ENCODE results near the gene ACACB. TPM values are rescaled to one million over a fixed set of nuclear protein-coding genes. Genes with fewer than 3 reads are reported as not detected.

Gene ACACB
- total RNA-seq, 4 donors from 2014 or later = 19.6 to 38.2 (median 25.8) TPM

GRCh38 chr12:109126784-109127183 is 10.4 kb downstream of the ACACB start:
- H3K4me3 ChIP-seq (ENCODE audit: low read depth, poor library complexity, severe bottlenecking) = no peak overlapping the region
- TF ChIP-seq, protein P1, sequence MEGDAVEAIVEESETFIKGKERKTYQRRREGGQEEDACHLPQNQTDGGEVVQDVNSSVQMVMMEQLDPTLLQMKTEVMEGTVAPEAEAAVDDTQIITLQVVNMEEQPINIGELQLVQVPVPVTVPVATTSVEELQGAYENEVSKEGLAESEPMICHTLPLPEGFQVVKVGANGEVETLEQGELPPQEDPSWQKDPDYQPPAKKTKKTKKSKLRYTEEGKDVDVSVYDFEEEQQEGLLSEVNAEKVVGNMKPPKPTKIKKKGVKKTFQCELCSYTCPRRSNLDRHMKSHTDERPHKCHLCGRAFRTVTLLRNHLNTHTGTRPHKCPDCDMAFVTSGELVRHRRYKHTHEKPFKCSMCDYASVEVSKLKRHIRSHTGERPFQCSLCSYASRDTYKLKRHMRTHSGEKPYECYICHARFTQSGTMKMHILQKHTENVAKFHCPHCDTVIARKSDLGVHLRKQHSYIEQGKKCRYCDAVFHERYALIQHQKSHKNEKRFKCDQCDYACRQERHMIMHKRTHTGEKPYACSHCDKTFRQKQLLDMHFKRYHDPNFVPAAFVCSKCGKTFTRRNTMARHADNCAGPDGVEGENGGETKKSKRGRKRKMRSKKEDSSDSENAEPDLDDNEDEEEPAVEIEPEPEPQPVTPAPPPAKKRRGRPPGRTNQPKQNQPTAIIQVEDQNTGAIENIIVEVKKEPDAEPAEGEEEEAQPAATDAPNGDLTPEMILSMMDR (IDR thresholded peaks at IDR 0.05) = no peak
- TF ChIP-seq POLR2A (IDR thresholded peaks at IDR 0.05) = no peak
- no peak for DNase-seq (ENCODE audit: low spot score in 2 of 2)
- intact Hi-C loops (cut with DNase I; ENCODE audit: low total_unique reads) = no loop called here
- WGBS, 2 donors = 78 to 79% methylated on average over 3 of the region's 3 CpGs

GRCh38 chr12:109127533-109128242 is 11.3 kb downstream of the ACACB start:
- DNase-seq (ENCODE audit: low spot score in 2 of 2) = no peak
- 78 to 81% methylated on average over 13 of the region's 13 CpGs for WGBS, 2 donors
- intact Hi-C loops (cut with DNase I; ENCODE audit: low total_unique reads) = no loop called here
- TF ChIP-seq, protein P1 (IDR thresholded peaks at IDR 0.05) = no peak
- TF ChIP-seq POLR2A (IDR thresholded peaks at IDR 0.05) = no peak
- H3K4me3 ChIP-seq (ENCODE audit: low read depth, poor library complexity, severe bottlenecking) = no peak overlapping the region

- 82 to 86% methylated on average over 15 of the region's 15 CpGs for WGBS, 2 donors
- DNase-seq (ENCODE audit: low spot score in 2 of 2) = peak in 1 of 2 donors; percentile 56
- no peak overlapping the region for H3K4me3 ChIP-seq (ENCODE audit: low read depth, poor library complexity, severe bottlenecking)
- intact Hi-C loops (cut with DNase I; ENCODE audit: low total_unique reads) = no loop called here
- no peak for TF ChIP-seq POLR2A (IDR thresholded peaks at IDR 0.05)
- TF ChIP-seq, protein P1 (IDR thresholded peaks at IDR 0.05) = no peak
Observed at GRCh38 chr12:109130297-109131153, 14.1 kb downstream of the ACACB start.

GRCh38 chr12:109131154-109132050 is 15.0 kb downstream of the ACACB start:
- no peak for DNase-seq (ENCODE audit: low spot score in 2 of 2)
- H3K4me3 ChIP-seq (ENCODE audit: low read depth, poor library complexity, severe bottlenecking) = no peak overlapping the region
- intact Hi-C loops (cut with DNase I; ENCODE audit: low total_unique reads) = no loop called here
- TF ChIP-seq POLR2A (IDR thresholded peaks at IDR 0.05) = no peak
- TF ChIP-seq, protein P1 (IDR thresholded peaks at IDR 0.05) = no peak
- WGBS, 2 donors = 61 to 70% methylated on average over 24 of the region's 24 CpGs

DNA sequence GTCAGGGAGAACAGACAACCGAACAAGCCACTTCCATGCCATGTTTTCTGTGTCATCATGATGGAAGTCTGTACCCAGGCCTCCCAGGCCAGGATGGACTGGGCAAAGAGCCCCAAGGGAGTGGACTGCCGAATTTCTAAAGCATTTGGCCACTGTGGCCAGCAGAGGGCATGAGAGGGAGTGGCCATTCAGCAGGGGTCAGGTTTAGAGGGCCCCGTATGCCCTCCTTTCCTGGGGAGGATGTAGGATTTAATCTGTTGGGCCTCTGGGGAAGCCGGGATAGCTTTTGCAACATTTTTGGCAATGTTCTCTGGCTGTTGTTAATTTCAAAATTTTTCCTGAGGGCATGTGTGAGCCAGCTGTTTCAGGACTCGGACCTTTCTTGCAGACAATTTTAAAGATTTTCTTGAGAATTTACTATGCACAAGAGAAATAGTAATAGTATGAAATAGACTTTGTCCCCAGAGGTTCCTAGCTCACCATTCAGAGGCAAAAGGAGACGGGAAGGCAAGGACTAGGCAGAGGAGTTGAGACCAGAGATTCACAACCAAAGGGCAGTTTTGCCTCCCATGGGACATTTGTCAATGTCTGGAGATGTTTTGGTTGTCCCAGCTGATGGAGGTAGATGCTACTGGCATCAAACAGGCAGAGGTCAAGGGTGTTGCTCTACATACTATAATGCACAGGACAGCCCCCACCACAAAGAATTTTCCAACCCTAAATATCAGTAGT is 18.0 kb downstream of the ACACB start:
- no peak for DNase-seq (ENCODE audit: low spot score in 2 of 2)
- TF ChIP-seq, protein P1 (IDR thresholded peaks at IDR 0.05) = no peak
- H3K4me3 ChIP-seq (ENCODE audit: low read depth, poor library complexity, severe bottlenecking) = no peak overlapping the region
- 32 to 40% methylated on average over 6 of the region's 6 CpGs for WGBS, 2 donors
- intact Hi-C loops (cut with DNase I; ENCODE audit: low total_unique reads) = no loop called here
